ENCODE results near the gene PHLDB2.

DNA sequence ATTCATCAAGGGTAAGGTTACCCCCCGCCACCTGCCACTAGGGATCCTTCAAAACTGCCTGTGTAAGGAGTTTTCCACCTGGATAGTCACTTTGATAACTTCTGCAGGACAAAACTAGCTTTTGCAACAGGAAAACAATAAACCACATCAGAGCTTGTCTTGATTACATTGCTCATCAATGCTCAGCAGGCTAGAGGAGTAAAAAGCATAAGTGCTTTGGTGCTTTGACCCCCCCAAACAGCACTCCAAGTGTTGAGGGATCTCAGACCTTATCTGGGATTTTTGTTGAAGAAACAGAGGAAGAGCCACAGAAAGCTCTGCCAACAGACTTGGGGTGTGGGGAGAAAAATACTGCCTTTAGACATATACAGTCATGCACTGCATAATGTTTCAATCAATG, 10.8 kb upstream of the PHLDB2 start:
- TF ChIP-seq POLR2A (IDR thresholded peaks at IDR 0.05; ENCODE audit: low read depth): no peak
- TF ChIP-seq CTCF (IDR thresholded peaks at IDR 0.05): no peak
- TF ChIP-seq POLR2AphosphoS5 (IDR thresholded peaks at IDR 0.05): no peak

Data from esophagus muscularis mucosa (tissue), 3 donors.